Skeletal muscle satellite cell (primary cell): ENCODE measurements around the gene ZDHHC12.

Experiments
- H3K27me3 ChIP-seq: 2 replicates; pipeline ENCODE4 v1.7.0; 2013; ENCODE audit warnings: low read length; ENCODE audit not compliant: control insufficient read depth, insufficient read depth
- H3K36me3 ChIP-seq: 2 replicates; pipeline ENCODE4 v1.7.0; 2013; ENCODE audit warnings: mild to moderate bottlenecking, control low read depth, low read length; ENCODE audit not compliant: insufficient read depth
- H3K4me1 ChIP-seq: 2 replicates; pipeline ENCODE4 v1.7.0; 2013; ENCODE audit warnings: low read length; ENCODE audit not compliant: control insufficient read depth, insufficient read depth
- H3K4me2 ChIP-seq: 2 replicates; pipeline ENCODE4 v1.7.0; 2013; ENCODE audit warnings: mild to moderate bottlenecking, low read length
- H3K4me3 ChIP-seq: 2 replicates; pipeline ENCODE4 v1.7.0; 2013; ENCODE audit warnings: low read length
- H3K9ac ChIP-seq: 2 replicates; pipeline ENCODE4 v1.7.0; 2013; ENCODE audit warnings: mild to moderate bottlenecking, low read depth, low read length, moderate library complexity
- H3K9me3 ChIP-seq: replicated peaks from 2 replicates; pipeline ENCODE4 v1.7.0; 2013; ENCODE audit warnings: mild to moderate bottlenecking, control low read depth, low read length

ZDHHC12 gene

DNA sequence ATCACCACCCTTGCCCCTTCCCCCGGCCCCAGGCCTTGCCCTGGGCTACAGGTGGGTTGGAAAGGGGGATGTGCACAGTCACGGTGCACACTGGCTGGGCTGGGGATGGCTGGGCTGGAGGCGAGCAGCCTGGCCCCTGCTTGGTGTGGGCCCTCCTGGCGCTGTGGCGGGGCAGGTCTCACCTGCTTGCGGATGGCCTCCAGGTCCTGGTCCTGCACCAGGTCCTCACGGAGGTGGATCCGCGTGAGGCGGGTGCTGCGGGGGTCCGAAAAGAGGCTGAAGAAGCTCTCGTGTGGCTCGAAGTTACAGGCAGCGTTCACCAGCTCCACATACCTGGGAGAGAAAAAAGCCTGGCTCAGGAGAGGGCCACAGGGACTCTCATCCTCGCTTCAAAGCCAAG is 29.7 kb upstream of the ZDHHC12 start:
- H3K4me3 ChIP-seq, result no peak overlapping the region
- H3K9me3 ChIP-seq, result no peaks in the 10 kb centered on the region
- H3K36me3 ChIP-seq, result peaks cover 22% of the 10 kb centered on the region
- H3K9ac ChIP-seq, result no peak overlapping the region
- H3K4me2 ChIP-seq, result no peak overlapping the region
- H3K27me3 ChIP-seq, result no peaks in the 10 kb centered on the region
- H3K4me1 ChIP-seq, result no peaks in the 10 kb centered on the region

GRCh38 chr9:128750926-128751595 is 27.1 kb upstream of the ZDHHC12 start:
- Histone ChIP-seq H3K36me3 (peaks cover 26% of the 10 kb centered on the region), H3K9me3 (no peaks in the 10 kb centered on the region), H3K4me2 (no peak overlapping the region), H3K9ac (no peak overlapping the region), H3K4me1 (no peaks in the 10 kb centered on the region), H3K27me3 (no peaks in the 10 kb centered on the region), H3K4me3 (no peak overlapping the region)

DNA sequence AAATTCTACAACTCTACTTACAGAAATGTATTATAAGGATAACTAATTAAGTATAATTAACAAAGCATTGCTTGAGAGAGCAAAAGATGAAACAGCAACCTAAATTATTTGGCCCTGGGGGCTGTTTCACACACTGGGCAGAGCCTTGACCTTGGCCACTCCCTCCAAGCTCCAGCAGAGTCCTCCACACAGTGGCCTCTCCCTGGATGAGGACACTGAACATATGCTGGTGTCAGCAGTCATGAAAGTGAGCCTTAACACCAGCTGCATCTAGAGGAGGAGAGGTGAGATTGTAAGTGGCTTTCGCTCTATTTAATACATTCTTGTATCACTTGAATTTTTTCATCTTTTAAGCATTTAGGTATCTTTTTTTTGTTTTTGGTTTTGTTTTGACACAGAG is 23.3 kb upstream of the ZDHHC12 start:
- Histone ChIP-seq H3K4me2 (no peak overlapping the region), H3K4me1 (no peaks in the 10 kb centered on the region), H3K9ac (no peak overlapping the region), H3K27me3 (no peaks in the 10 kb centered on the region), H3K9me3 (no peaks in the 10 kb centered on the region), H3K36me3 (peaks cover 17% of the 10 kb centered on the region), H3K4me3 (no peak overlapping the region)

GRCh38 chr9:128743421-128743820 is 19.5 kb upstream of the ZDHHC12 start:
- Histone ChIP-seq H3K9me3 (no peaks in the 10 kb centered on the region), H3K36me3 (peaks cover 10% of the 10 kb centered on the region), H3K4me1 (no peaks in the 10 kb centered on the region), H3K27me3 (no peaks in the 10 kb centered on the region), H3K4me2 (no peak overlapping the region), H3K9ac (no peak overlapping the region), H3K4me3 (no peak overlapping the region)

DNA sequence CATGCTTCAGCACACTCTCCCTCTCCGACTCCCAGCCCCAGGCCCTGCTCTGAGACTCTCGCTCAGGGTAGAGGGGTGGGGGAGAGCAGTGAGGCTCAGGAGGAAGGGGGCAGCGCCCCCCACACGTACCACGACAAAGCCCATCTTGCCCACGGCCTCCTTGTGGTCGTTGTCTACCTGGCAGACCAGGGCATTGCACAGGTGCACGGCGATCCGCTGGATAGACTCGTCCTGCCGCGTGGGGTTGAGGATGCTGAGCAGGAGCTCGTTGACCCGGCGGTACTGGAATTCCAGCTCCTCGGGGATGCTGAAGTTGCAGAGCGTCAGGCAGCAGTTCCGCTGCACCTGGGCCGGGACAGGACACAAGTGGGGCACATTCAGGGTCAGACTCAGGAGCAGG is 18.5 kb upstream of the ZDHHC12 start:
- no peaks in the 10 kb centered on the region for H3K9me3 ChIP-seq
- no peak overlapping the region for H3K4me2 ChIP-seq
- peaks cover 10% of the 10 kb centered on the region for H3K36me3 ChIP-seq
- no peaks in the 10 kb centered on the region for H3K4me1 ChIP-seq
- no peak overlapping the region for H3K4me3 ChIP-seq
- H3K27me3 ChIP-seq, result no peaks in the 10 kb centered on the region
- H3K9ac ChIP-seq, result no peak overlapping the region

DNA sequence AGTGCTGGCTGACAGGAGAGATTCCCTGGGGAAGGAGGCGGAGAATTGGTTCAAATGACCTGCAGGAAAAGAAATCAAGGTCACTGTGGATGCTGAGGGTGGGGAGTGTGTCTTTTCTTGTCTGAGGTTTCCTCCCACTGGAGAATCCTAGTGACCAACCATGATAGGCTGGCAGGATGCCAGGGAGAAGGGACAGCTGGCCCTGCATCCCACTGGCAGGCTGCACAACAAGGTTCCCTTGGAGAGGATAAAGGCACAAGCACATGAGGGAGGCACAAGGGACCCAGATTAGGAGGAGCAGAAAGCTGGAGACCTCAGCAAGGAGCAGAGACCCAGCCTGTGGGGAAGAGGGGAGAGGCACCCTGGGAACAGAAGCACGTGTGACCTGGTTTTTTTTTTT is 11.4 kb upstream of the ZDHHC12 start:
- Histone ChIP-seq H3K4me1 (no peaks in the 10 kb centered on the region), H3K9me3 (no peaks in the 10 kb centered on the region), H3K27me3 (no peaks in the 10 kb centered on the region), H3K4me2 (no peak overlapping the region), H3K9ac (no peak overlapping the region), H3K36me3 (peaks cover 14% of the 10 kb centered on the region), H3K4me3 (no peak overlapping the region)

- Histone ChIP-seq H3K4me3 (no peak overlapping the region), H3K9ac (peak overlapping the region; percentile 23), H3K9me3 (no peaks in the 10 kb centered on the region), H3K4me2 (peak overlapping the region; percentile 53), H3K27me3 (no peaks in the 10 kb centered on the region), H3K4me1 (no peaks in the 10 kb centered on the region), H3K36me3 (peaks cover 8% of the 10 kb centered on the region)
These were observed 9.3 kb upstream of the ZDHHC12 start for GRCh38 chr9:128733256-128733655.

GRCh38 chr9:128732576-128732975 is 8.6 kb upstream of the ZDHHC12 start:
- Histone ChIP-seq H3K4me3 (no peak overlapping the region), H3K36me3 (peaks cover 8% of the 10 kb centered on the region), H3K9ac (no peak overlapping the region), H3K9me3 (no peaks in the 10 kb centered on the region), H3K4me2 (no peak overlapping the region), H3K27me3 (no peaks in the 10 kb centered on the region), H3K4me1 (no peaks in the 10 kb centered on the region)

GRCh38 chr9:128731691-128732090 is 7.8 kb upstream of the ZDHHC12 start:
- Histone ChIP-seq H3K27me3 (no peaks in the 10 kb centered on the region), H3K36me3 (peaks cover 8% of the 10 kb centered on the region), H3K9ac (no peak overlapping the region), H3K4me1 (no peaks in the 10 kb centered on the region), H3K9me3 (no peaks in the 10 kb centered on the region), H3K4me2 (no peak overlapping the region), H3K4me3 (no peak overlapping the region)

GRCh38 chr9:128731093-128731492 is 7.2 kb upstream of the ZDHHC12 start:
- Histone ChIP-seq H3K9me3 (no peaks in the 10 kb centered on the region), H3K4me2 (no peak overlapping the region), H3K27me3 (no peaks in the 10 kb centered on the region), H3K4me3 (no peak overlapping the region), H3K9ac (no peak overlapping the region), H3K36me3 (peaks cover 8% of the 10 kb centered on the region), H3K4me1 (no peaks in the 10 kb centered on the region)

DNA sequence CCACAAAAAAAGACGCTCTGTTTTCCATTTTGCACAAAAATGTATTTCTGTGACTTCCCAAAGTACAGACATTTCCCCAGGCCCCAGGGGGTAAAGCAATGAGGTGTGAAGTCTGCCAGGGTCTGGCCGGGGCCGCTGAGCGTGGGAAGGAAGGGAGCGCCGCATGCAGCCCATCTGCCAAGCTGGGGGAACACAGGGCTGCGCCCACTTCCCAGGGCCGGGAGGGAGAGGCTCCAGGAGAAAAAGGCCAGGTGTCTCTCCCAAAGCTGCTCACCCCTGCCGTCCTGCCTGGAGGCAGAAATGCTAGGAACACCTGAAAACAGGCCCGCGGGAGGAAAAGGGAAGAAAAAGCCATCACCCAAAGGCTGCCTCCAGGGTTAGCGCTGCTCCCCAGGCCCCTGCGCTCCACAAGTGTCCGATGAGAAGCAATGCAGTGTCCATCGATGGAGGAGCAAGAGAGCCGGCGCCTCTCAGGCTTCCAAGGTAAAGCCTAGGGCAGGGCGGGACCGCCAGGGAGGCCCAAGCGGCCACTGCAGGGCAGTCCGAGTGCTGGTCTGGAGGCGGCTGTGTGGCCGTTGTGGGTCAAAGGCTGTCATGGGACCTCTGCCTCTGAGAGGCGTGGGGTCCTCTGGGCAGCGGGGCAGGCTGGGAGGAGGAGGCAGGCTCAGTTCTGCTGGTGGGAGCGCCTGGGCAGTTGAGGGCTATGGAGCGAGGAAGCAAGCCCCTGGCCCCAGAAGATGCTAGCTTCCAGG is 6.0 kb upstream of the ZDHHC12 start:
- Histone ChIP-seq H3K4me2 (no peak overlapping the region), H3K36me3 (peaks cover 8% of the 10 kb centered on the region), H3K4me3 (no peak overlapping the region), H3K9me3 (no peaks in the 10 kb centered on the region), H3K4me1 (peaks cover 1% of the 10 kb centered on the region), H3K27me3 (no peaks in the 10 kb centered on the region), H3K9ac (no peak overlapping the region)

GRCh38 chr9:128729302-128729701 is 5.4 kb upstream of the ZDHHC12 start:
- Histone ChIP-seq H3K27me3 (no peaks in the 10 kb centered on the region), H3K4me1 (peaks cover 8% of the 10 kb centered on the region), H3K4me2 (no peak overlapping the region), H3K9ac (no peak overlapping the region), H3K4me3 (no peak overlapping the region), H3K9me3 (no peaks in the 10 kb centered on the region), H3K36me3 (peaks cover 8% of the 10 kb centered on the region)
